HUES64 (cell line): ENCODE data around the gene ILDR1.

Source experiments
- H3K27ac ChIP-seq: 2 replicates; pipeline ENCODE4 v1.7.0; 2013; ENCODE audit warnings: low read depth, low read length, inconsistent platforms
- H3K27me3 ChIP-seq: 2 replicates; pipeline ENCODE4 v1.6.1; 2013; ENCODE audit warnings: mild to moderate bottlenecking, low read length; ENCODE audit not compliant: insufficient read depth
- H3K36me3 ChIP-seq: 2 replicates; pipeline ENCODE4 v1.6.1; 2013; ENCODE audit warnings: mild to moderate bottlenecking, low read length; ENCODE audit not compliant: insufficient read depth
- H3K4me1 ChIP-seq: 2 replicates; pipeline ENCODE4 v1.6.1; 2013; ENCODE audit warnings: mild to moderate bottlenecking, low read length, moderate library complexity; ENCODE audit not compliant: insufficient read depth
- H3K4me3 ChIP-seq: 2 replicates; pipeline ENCODE4 v1.5.1; 2013; ENCODE audit warnings: mild to moderate bottlenecking, low read length, moderate library complexity
- H3K9ac ChIP-seq: 2 replicates; pipeline ENCODE4 v1.6.1; 2013; ENCODE audit warnings: mild to moderate bottlenecking, low read depth, low read length
- H3K9me3 ChIP-seq: 2 replicates; pipeline ENCODE4 v1.6.1; 2013; ENCODE audit warnings: low read depth, low read length; ENCODE audit not compliant: insufficient read depth
- WGBS: fragments of 150-250, 120-280 bp; methylation state at CpG from one replicate; pipeline ENCODE4 v1.1.7; 2013; ENCODE audit warnings: missing lambda C conversion rate; 5-methylcytosine and 5-hydroxymethylcytosine counted together

The ILDR1 gene

DNA sequence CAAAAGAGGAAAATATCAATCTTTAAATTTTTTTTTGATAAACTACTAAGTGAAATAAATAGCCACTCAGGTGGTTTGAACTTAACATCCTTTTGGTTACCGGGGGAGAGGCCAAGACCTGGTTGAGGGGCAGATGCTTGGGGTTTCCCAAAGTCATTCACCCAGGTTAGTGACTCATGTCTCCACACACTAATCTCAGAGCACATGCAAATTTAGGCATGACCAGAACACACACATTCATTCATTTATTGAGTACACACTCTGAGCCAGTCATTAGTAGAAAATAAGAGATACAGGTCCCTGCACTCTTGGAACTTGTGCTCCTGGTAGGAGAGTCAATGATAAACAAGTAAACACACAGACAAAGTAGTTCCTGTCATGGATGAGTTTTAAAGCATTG is 7.3 kb downstream of the ILDR1 start:
- no peak overlapping the region for H3K9ac ChIP-seq
- H3K9me3 ChIP-seq: no peaks in the 10 kb centered on the region
- 100% methylated on average over 1 of the region's 1 CpG for WGBS
- no peaks in the 10 kb centered on the region for H3K27me3 ChIP-seq
- H3K4me3 ChIP-seq: no peak overlapping the region
- H3K4me1 ChIP-seq: no peaks in the 10 kb centered on the region
- no peak overlapping the region for H3K27ac ChIP-seq
- H3K36me3 ChIP-seq: no peaks in the 10 kb centered on the region

DNA sequence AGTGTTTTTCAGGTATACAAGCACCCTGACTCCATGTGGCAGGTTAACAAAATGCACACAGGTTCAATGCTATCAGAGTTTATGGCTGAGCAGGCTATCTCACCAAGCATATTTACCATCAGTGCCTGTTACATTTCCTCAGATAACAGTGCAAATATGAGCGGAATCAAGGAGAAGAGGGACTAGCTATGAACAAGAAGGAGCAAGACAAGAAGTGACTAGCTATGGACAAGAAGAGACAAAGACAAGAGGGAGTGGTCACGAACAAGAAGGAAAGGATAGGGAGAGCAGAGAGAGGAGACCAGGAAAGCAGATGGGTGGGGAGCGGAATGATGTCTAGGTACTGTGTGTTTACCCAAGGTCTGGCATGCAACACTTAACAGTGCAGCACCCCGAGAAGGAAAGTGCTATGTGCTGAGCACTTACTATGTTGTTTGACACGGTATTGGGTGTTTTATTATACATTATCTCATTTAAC is 8.6 kb downstream of the ILDR1 start:
- H3K4me1 ChIP-seq: no peaks in the 10 kb centered on the region
- H3K4me3 ChIP-seq: no peak overlapping the region
- no peaks in the 10 kb centered on the region for H3K9me3 ChIP-seq
- no peak overlapping the region for H3K9ac ChIP-seq
- H3K27me3 ChIP-seq: no peaks in the 10 kb centered on the region
- WGBS: 91% methylated on average over 4 of the region's 5 CpGs
- no peak overlapping the region for H3K27ac ChIP-seq
- no peaks in the 10 kb centered on the region for H3K36me3 ChIP-seq

DNA sequence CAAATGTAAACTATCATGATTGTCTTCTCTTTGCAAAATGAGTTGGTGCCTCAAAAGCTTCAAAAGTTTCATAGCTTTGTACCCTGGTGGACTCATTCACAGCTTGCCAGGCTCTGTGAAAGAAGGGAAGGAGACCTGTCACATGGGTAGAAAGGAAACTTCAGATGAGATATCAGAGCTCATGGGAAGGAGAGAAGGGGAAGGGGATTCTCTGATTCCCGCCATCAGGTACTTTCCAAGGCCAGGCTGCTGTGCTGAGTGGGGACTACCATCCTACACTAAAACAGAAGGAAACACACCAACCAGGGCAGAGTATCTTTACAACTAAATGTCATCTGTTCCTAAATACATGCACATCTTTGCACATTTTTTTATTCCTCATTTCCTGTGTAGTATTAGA is 9.2 kb downstream of the ILDR1 start:
- Histone ChIP-seq H3K9me3 (no peaks in the 10 kb centered on the region), H3K36me3 (no peaks in the 10 kb centered on the region), H3K4me1 (no peaks in the 10 kb centered on the region), H3K9ac (no peak overlapping the region), H3K27me3 (no peaks in the 10 kb centered on the region), H3K4me3 (no peak overlapping the region), H3K27ac (no peak overlapping the region)
- 100% methylated on average over 1 of the region's 1 CpG for WGBS

DNA sequence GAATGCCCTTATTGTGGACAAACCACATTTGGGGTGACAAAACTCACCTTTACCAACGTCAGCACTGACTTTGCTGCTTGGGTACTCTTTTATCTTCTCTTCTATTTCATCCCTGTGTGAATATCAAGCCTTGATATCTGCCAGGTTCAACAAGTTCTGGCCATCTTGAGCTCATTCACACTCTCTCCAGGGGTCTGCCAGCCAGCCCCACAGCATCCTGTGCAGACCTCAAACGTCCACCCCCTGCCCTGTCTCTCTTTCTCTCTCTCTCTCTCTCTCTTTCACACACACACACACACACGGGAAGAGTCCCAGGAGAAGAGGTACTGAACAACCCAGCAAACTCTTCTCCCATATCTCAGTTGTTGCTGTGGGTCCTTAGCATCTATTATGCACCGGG is 10.7 kb downstream of the ILDR1 start:
- H3K9ac ChIP-seq: no peak overlapping the region
- H3K27ac ChIP-seq: no peak overlapping the region
- no peaks in the 10 kb centered on the region for H3K36me3 ChIP-seq
- WGBS: 48% methylated on average over 4 of the region's 4 CpGs
- no peaks in the 10 kb centered on the region for H3K4me1 ChIP-seq
- no peaks in the 10 kb centered on the region for H3K27me3 ChIP-seq
- H3K9me3 ChIP-seq: no peaks in the 10 kb centered on the region
- H3K4me3 ChIP-seq: no peak overlapping the region

DNA sequence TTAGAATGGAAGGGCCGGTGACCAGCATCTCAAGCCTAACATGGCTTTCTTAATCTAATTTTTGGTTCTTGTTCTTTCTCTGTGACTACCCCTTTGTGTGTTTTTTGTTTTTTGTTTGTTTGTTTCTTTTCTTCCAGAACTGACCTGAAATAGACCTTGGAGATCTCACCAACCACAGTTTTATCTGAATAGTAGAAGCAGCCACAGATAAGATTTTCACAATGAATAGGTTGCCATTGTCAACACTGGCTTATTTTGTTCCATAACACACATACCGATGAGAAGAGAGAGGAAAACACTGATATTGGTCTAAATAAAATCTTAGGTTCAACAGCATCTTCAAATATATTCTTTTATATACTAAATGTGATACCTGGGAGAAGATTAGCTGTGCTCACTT is 11.5 kb downstream of the ILDR1 start:
- Histone ChIP-seq H3K36me3 (no peaks in the 10 kb centered on the region), H3K9me3 (no peaks in the 10 kb centered on the region), H3K27me3 (no peaks in the 10 kb centered on the region), H3K4me3 (no peak overlapping the region), H3K9ac (no peak overlapping the region), H3K27ac (no peak overlapping the region), H3K4me1 (0 out of 2 replicates have a peak, but pooled peaks cover 1% of the 10 kb centered on the region)
- 93% methylated on average over 1 of the region's 2 CpGs for WGBS

DNA sequence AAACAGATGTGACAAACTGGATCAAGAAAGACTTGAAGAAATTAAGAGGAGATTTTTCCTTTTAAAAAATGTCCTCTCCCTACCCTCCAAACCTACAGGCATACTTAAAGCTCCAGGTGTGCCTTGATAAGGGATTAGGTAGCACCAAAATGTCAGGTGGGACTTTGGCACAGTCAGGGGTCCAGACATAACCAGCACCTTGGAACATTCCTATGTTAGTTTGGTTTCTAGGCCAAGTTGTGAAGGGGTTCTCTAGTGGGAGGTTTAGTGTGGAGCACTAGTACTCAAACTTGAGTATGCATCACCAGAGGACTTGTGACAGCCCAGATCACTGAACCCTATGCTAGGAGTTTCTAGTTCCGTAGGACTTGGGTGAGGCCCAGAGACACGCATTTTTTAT is 13.9 kb downstream of the ILDR1 start:
- no peaks in the 10 kb centered on the region for H3K36me3 ChIP-seq
- 89% methylated on average over 2 of the region's 2 CpGs for WGBS
- peaks cover 8% of the 10 kb centered on the region for H3K4me1 ChIP-seq
- H3K27ac ChIP-seq: no peak overlapping the region
- H3K9ac ChIP-seq: no peak overlapping the region
- H3K4me3 ChIP-seq: no peak overlapping the region
- no peaks in the 10 kb centered on the region for H3K9me3 ChIP-seq
- no peaks in the 10 kb centered on the region for H3K27me3 ChIP-seq

DNA sequence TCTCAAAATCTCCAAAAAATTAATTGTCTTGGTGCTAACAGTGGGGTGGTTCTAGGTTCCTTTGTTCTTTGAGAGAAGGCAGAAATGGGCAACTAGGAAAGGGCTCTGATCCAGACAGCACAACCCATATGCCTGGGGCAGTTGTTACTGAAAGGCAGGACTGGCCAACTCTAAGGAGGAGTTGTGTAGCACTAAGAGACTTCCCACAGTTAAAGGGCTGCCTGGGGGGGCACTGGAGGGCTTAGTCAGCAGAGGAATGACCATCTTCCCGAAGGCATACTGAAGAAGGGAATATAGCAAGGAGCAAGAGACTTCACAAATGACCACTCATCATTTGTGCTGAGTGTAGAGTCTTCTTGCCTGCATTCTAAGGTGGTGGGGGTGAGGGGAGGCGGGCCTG is 15.8 kb downstream of the ILDR1 start:
- Histone ChIP-seq H3K4me1 (peaks cover 8% of the 10 kb centered on the region), H3K4me3 (no peak overlapping the region), H3K27ac (no peak overlapping the region), H3K9ac (no peak overlapping the region), H3K9me3 (no peaks in the 10 kb centered on the region), H3K36me3 (no peaks in the 10 kb centered on the region), H3K27me3 (no peaks in the 10 kb centered on the region)
- WGBS: 83% methylated on average over 2 of the region's 2 CpGs

DNA sequence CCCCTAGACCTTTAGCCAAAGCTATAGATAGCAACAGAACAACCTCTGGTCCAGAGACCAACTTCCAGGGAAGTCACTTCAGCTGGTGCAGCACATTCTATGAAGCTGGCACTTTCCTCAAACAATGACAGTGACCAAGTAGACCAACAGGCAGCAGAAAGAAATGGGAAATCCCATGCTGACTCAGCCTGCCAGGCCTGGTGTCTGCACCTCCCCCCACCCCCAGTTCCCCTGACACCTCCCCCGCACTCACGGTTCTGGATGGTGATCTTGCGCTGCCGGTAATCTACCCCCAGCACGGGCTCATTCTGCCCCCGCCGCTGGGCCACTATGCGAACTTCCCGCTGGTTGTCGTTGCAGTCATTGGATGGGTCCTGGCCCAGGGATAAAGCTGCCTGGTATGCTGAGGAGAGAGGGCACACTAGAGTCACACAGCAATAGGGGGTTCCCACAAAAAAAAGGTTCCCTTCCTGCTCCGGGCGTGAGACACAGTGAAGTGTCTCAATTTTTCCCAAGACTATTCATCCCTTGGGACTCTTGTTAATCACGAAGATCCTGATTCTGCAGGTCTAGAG is 17.0 kb downstream of the ILDR1 start:
- H3K9me3 ChIP-seq: no peaks in the 10 kb centered on the region
- no peaks in the 10 kb centered on the region for H3K27me3 ChIP-seq
- H3K36me3 ChIP-seq: no peaks in the 10 kb centered on the region
- peaks cover 8% of the 10 kb centered on the region for H3K4me1 ChIP-seq
- no peak overlapping the region for H3K4me3 ChIP-seq
- H3K27ac ChIP-seq: no peak overlapping the region
- WGBS: 56% methylated on average over 13 of the region's 13 CpGs
- H3K9ac ChIP-seq: no peak overlapping the region

DNA sequence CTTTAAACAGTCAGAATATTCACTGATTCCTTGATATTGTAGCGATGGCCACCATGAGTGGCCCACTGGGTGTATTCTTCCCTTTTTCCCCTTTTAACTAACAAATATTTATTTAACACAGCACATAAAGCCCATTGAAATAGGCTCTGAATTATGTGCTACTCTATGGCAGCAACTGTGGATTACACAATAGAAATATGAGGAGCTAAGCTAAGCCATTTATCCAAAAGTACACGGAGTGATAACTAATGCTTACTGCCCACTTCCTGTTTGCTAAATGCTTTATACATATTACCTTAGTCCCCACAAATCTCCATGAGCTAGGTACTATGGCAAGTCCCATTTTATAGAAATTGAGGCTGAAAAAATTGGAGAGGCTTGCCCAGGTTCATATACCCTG is 17.9 kb downstream of the ILDR1 start:
- 94% methylated on average over 2 of the region's 2 CpGs for WGBS
- no peak overlapping the region for H3K9ac ChIP-seq
- H3K36me3 ChIP-seq: no peaks in the 10 kb centered on the region
- H3K27ac ChIP-seq: no peak overlapping the region
- H3K4me1 ChIP-seq: peaks cover 8% of the 10 kb centered on the region
- H3K27me3 ChIP-seq: no peaks in the 10 kb centered on the region
- H3K4me3 ChIP-seq: no peak overlapping the region
- no peaks in the 10 kb centered on the region for H3K9me3 ChIP-seq

DNA sequence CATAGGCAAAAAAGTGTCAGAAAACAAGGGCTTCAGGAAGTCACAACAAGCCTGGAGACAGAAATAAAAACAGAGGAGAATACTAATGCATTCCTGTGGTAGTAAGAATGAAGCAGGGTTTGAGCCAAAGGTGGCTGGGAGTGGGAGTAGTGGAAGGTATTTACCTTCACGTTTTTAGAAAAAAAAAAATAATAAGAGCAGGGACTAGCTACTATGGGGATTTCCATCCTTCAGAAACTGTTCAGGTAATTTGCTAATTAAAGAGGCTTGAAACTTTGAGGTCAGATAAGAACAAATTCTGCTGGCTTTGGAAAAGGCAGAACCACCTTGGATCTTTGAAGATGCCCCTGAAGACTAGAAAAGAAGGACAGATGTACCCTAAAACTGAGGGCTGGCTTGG is 18.4 kb downstream of the ILDR1 start:
- H3K27ac ChIP-seq: no peak overlapping the region
- H3K4me3 ChIP-seq: no peak overlapping the region
- H3K9ac ChIP-seq: no peak overlapping the region
- peaks cover 8% of the 10 kb centered on the region for H3K4me1 ChIP-seq
- no peaks in the 10 kb centered on the region for H3K27me3 ChIP-seq
- no peaks in the 10 kb centered on the region for H3K36me3 ChIP-seq
- 75% methylated on average over 1 of the region's 1 CpG for WGBS
- no peaks in the 10 kb centered on the region for H3K9me3 ChIP-seq

DNA sequence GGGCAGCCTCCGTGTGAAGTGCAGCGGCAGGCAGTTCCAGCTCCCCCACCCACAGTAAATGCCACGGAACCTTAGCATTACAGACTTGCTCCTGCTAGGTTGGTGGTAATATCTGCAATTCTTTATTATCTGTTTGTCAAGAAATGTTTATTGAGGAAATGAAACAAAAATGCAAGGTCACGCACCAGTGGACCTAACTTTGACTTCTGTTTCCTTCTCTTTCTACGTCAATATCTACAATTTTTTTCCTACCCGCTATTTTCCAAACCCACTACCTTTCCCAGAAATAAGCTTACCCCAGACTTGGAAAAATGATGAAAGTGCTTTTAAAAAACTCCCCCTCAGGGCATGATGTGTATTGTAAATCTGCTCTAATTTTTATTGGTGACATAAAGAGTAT is 18.9 kb downstream of the ILDR1 start:
- 91% methylated on average over 6 of the region's 6 CpGs for WGBS
- no peaks in the 10 kb centered on the region for H3K36me3 ChIP-seq
- no peaks in the 10 kb centered on the region for H3K9me3 ChIP-seq
- H3K27ac ChIP-seq: no peak overlapping the region
- H3K27me3 ChIP-seq: no peaks in the 10 kb centered on the region
- peaks cover 8% of the 10 kb centered on the region for H3K4me1 ChIP-seq
- H3K4me3 ChIP-seq: no peak overlapping the region
- H3K9ac ChIP-seq: no peak overlapping the region

DNA sequence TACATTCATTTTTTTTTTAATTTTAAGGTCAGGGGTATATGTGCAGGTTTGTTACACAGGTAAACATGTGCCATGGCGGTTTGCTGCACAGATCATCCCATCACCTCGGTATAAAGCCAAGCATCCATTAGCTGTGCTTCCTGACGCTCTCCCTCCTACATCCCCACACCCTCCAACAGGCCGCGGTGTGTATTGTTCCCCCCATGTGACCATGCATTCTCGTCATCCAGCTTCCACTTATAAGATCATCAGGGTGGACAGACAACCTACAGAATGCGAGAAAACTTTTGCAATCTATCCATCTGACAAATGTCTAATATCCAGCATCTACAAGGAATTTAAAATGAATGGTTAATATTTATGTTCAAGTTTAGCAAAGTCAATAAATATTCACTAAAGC is 19.4 kb downstream of the ILDR1 start:
- Histone ChIP-seq H3K9me3 (no peaks in the 10 kb centered on the region), H3K36me3 (no peaks in the 10 kb centered on the region), H3K4me3 (no peak overlapping the region), H3K27ac (no peak overlapping the region), H3K4me1 (peaks cover 8% of the 10 kb centered on the region), H3K27me3 (no peaks in the 10 kb centered on the region), H3K9ac (no peak overlapping the region)
- 92% methylated on average over 7 of the region's 7 CpGs for WGBS
